Measurements from ENCODE around the gene SREK1IP1.
"Not testable (repeated sequence)": the region's sequence is repeated elsewhere in the genome, so short reads cannot be mapped to it uniquely, and the experiment has no call there.

The SREK1IP1 gene

DNA sequence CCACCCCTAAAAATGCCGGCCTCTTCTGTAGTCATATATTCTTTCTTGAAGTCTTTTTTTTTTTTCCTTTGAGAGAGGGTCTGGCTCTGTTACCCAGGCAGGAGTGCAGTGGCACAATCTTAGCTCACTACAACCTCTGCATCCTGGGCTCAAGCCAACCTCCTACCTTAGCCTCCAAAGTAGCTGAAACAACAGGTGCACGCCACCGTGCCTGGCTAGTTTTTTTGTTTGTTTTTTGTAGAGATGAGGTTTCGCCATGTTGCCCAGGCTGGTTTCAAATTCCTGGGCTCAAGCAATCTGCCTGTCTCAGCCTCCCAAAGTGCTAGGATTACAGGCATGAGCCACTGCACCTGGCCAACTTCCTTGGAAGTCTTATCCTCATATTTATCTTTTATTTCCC lies 19.1 kb downstream of the SREK1IP1 start:
- TF ChIP-seq, protein P1, sequence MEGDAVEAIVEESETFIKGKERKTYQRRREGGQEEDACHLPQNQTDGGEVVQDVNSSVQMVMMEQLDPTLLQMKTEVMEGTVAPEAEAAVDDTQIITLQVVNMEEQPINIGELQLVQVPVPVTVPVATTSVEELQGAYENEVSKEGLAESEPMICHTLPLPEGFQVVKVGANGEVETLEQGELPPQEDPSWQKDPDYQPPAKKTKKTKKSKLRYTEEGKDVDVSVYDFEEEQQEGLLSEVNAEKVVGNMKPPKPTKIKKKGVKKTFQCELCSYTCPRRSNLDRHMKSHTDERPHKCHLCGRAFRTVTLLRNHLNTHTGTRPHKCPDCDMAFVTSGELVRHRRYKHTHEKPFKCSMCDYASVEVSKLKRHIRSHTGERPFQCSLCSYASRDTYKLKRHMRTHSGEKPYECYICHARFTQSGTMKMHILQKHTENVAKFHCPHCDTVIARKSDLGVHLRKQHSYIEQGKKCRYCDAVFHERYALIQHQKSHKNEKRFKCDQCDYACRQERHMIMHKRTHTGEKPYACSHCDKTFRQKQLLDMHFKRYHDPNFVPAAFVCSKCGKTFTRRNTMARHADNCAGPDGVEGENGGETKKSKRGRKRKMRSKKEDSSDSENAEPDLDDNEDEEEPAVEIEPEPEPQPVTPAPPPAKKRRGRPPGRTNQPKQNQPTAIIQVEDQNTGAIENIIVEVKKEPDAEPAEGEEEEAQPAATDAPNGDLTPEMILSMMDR (conservative IDR thresholded peaks at IDR 0.05; ENCODE audit: low read depth, low read length): no peak
- H3K4me3 ChIP-seq (ENCODE audit: low read length): no peak overlapping the region
- DNase-seq (ENCODE audit: low read depth): no peak

DNA sequence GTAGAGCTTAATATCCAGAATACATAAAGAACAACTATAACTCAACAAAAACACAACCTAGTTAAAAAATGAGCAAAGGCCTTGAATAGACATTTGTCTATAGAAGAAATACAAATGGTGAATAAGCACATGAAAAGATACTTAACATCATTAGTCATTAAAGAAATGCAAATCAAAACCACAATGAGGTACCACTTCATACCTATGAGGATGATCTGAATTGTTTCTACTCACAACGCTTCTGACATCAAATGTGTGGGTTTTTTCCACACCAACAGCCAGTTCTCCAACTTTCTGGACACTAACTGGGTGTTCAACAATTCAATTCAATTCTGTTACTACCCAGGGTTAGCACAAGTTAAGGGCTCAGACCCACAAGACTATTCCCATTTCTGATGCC lies 22.0 kb downstream of the SREK1IP1 start:
- no peak overlapping the region for H3K4me3 ChIP-seq (ENCODE audit: low read length)
- DNase-seq (ENCODE audit: low read depth): no peak
- TF ChIP-seq, protein P1 (conservative IDR thresholded peaks at IDR 0.05; ENCODE audit: low read depth, low read length): no peak

DNA sequence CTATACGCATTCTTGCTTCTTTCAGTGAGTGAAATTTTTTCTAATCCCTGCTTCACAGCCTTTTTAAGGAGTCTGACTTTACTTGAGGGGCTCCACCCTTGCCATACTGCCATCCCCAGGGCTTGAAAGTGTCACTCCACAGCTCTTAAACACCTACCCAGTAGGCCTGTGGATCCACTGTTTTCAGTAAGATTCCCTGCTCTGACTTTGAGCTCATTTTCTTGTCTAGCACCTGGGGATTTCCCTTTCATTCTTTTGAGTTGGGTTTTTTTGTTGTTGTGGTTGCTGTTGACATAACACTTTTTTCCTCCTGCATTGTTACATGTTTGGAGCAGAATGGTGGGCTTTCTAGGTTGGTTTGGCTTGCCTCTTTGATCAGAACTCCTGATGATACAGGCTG lies 23.6 kb downstream of the SREK1IP1 start:
- DNase-seq (ENCODE audit: low read depth): no peak
- TF ChIP-seq, protein P1 (conservative IDR thresholded peaks at IDR 0.05; ENCODE audit: low read depth, low read length): no peak
- no peak overlapping the region for H3K4me3 ChIP-seq (ENCODE audit: low read length)

DNA sequence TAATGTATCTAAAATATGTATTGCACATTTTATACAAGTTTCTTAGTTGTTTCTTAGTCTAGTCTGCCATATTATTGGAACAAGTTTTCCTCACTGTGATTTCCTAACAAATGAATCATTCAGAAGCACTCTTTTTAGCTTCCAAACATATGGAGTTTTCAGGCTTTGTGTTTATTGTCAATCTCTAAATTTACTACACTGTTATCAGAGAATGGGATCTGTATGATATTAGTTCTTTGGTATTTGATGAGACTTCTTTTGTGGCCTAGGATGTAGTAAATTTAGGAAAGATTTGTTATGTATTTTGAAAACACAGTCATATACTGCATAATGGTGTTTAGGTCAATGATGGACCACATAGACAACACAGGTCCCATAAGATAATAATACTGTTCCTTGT lies 25.7 kb downstream of the SREK1IP1 start:
- TF ChIP-seq, protein P1 (conservative IDR thresholded peaks at IDR 0.05; ENCODE audit: low read depth, low read length): no peak
- H3K4me3 ChIP-seq (ENCODE audit: low read length): no peak overlapping the region
- DNase-seq (ENCODE audit: low read depth): no peak

DNA sequence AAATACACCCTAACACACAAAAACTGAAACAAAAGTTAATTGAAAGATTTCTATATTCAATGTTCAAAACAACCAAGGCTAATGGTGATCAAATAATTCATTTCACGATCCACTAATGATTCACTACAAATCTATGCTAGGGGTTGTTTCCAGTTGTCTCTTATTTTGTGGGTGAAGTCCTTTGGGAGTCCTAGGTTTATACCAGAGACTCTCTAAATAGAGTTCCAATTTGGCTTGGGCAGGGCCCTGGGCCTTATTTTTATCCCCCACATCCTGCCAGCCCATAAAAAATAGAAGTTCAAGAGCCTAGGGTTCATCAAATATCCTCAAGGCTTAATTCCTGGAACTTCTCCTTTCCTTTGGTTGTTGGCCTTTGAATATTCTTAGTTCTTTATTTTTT lies 26.1 kb downstream of the SREK1IP1 start:
- no peak for DNase-seq (ENCODE audit: low read depth)
- H3K4me3 ChIP-seq (ENCODE audit: low read length): no peak overlapping the region
- TF ChIP-seq, protein P1 (conservative IDR thresholded peaks at IDR 0.05; ENCODE audit: low read depth, low read length): no peak

DNA sequence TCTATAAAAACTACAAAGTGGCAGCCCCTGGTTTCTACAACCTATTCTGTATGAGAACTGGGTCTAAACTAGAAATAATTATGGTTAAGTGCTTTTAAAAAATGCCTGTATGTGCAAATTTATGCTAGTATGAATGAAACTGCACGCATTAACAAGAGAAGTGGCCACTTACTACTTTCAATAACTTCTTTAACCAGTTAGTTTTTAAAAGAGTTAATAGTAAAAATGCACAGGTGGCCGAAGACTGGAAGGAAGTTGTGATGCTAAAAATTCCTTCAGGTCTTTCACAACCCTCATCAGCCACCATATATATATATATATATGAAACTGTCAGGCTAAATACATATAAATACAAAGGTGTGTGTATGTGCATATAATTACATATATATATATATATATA lies 41.3 kb downstream of the SREK1IP1 start:
- H3K4me3 ChIP-seq (ENCODE audit: low read length): no peak overlapping the region
- TF ChIP-seq, protein P1 (conservative IDR thresholded peaks at IDR 0.05; ENCODE audit: low read depth, low read length): no peak
- no peak for DNase-seq (ENCODE audit: low read depth)

DNA sequence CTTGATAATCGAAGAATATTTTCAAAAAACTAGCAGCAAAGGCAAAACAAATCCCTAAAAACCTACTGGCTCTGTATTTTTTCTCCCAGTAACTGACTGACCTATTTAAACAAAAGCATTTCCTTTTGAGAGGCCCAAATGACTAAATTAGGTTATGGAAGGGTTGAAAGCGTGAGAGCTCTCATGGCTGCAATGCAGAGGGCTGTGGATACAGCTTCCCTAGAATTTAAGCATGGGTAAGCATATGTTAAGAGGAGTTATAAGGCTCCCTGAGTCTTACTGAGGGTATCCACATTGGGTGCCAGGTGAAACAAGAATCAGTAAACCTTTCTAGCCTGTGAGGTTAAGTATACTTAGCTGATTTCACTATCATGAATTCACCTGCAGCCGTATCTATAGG lies 45.9 kb downstream of the SREK1IP1 start:
- no peak for DNase-seq (ENCODE audit: low read depth)
- TF ChIP-seq, protein P1 (conservative IDR thresholded peaks at IDR 0.05; ENCODE audit: low read depth, low read length): no peak
- H3K4me3 ChIP-seq (ENCODE audit: low read length): no peak overlapping the region

DNA sequence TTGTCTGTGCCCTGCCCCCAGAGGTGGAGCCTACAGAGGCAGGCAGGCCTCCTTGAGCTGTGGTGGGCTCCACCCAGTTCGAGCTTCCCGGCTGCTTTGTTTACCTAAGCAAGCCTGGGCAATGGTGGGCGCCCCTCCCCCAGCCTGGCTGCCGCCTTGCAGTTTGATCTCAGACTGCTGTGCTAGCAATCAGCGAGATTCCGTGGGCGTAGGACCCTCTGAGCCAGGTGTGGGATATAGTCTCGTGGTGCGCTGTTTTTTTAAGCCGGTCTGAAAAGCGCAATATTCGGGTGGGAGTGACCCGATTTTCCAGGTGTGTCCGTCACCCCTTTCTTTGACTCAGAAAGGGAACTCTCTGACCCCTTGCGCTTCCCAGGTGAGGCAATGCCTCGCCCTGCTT lies 54.0 kb downstream of the SREK1IP1 start:
- not testable (repeated sequence) for H3K4me3 ChIP-seq (ENCODE audit: low read length); DNase-seq (ENCODE audit: low read depth)
